Measurements from ENCODE around the gene GTF2H4. TPM values are rescaled to one million over a fixed set of nuclear protein-coding genes. Genes with fewer than 3 reads are reported as not detected.

The GTF2H4 gene
- total and polyA plus RNA-seq, 2 of the 8 experiments (the other 6 are each of a cell fraction or from before 2014, with no cell fraction given): 42.3 to 53.4 TPM

DNA sequence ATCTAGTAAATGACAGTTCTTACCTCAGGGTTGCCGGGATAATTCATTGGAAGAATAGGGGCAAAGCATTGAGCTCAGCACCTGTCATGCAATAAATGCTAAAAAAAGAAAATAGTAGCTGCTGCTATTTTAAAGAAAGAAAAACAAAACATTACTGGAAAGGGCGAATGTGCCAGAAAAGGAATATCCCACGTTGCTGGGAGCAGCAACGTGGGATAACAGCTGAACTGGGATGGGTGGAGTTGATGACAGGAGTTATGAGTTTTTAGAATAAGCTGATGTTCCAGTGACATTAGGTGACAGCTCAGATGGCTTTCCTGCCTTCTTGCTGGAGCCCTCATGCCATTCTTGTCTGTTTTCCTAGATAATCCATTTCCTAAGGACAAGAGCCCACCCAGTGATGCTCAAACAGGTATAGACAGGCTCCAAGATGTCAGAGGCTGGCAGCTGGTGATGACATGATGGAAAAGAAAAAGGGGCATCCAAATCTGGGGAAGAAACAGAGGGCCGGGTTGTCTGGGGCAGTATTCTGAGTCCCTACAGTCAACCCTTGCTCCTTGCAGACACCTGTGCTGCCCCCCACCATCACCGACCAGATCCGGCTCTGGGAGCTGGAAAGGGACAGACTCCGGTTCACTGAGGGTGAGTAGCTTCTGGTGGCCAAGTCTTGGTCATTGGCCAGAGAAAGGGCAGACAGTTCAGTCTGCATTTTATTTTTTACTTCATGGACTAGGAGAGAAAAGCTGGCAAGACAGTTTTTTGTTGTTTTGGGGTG is 4.9 kb downstream of the GTF2H4 start:
- Histone ChIP-seq H3K9ac (replicated peaks in 1 of 4; ENCODE audit: extremely low read depth in 1 of 4, low read depth in 3 of 4, low read length in 3 of 4) (no peak overlapping the region), H4K8ac (ENCODE audit: extremely low read depth, insufficient read depth, low read length) (no peak overlapping the region; the same call in 1 of the 2 replicates), H3K4me3 (ENCODE audit: extremely low read depth in 1 of 4, insufficient read depth in 2 of 4, low read depth in 3 of 4, low read length in 4 of 4) (peak overlapping the region in 1 of 4 experiments; percentile 74; a peak in 2 of 8 replicates), H3K27ac (ENCODE audit: low read depth, low read length) (no peak overlapping the region), H3K4me2 (ENCODE audit: insufficient read depth in 1 of 2, low read depth in 2 of 2, low read length in 2 of 2) (peak overlapping the region in 1 of 2 experiments; percentile 68; a peak in 1 of 4 replicates), H3K79me2 (ENCODE audit: control insufficient read depth in 1 of 2, insufficient read depth in 2 of 2, low read length in 2 of 2) (peaks cover 0 to 13% of the 10 kb centered on the region in 2 experiments; a peak in 2 of 4 replicates), H3K4ac (replicated peaks; ENCODE audit: insufficient read length, low read depth, low read length) (no peak overlapping the region), H3K23ac (ENCODE audit: insufficient read length) (no peak overlapping the region), H3K18ac (ENCODE audit: extremely low read depth, low read length) (no peak overlapping the region), H2BK20ac (ENCODE audit: low read length) (no peak overlapping the region), H2BK15ac (ENCODE audit: low read length) (no peak overlapping the region), H3K79me1 (ENCODE audit: low read depth, low read length) (0 out of 2 replicates have a peak, but pooled peaks cover 2% of the 10 kb centered on the region), H3K9me3 (ENCODE audit: insufficient read depth in 2 of 2, low read depth in 1 of 2, low read length in 1 of 2) (no peaks in the 10 kb centered on the region), H4K5ac (ENCODE audit: insufficient read length, low read depth, low read length) (no peak overlapping the region), H3K14ac (ENCODE audit: insufficient read length) (no peak overlapping the region), H3K27me3 (replicated peaks in 1 of 4; ENCODE audit: control insufficient read depth in 3 of 4, extremely low read depth in 1 of 4, insufficient read depth in 3 of 4, low read length in 3 of 4) (no peaks in the 10 kb centered on the region), H3K56ac (replicated peaks; ENCODE audit: insufficient read length, low read depth, low read length) (no peak overlapping the region), H2BK12ac (ENCODE audit: low read depth, low read length) (peak overlapping the region; percentile 39; the same call in 1 of the 2 replicates), H3K4me1 (replicated peaks in 1 of 4; ENCODE audit: control insufficient read depth in 3 of 4, insufficient read depth in 4 of 4, low read length in 3 of 4) (peaks cover 0 to 18% (median 7%) of the 10 kb centered on the region in 4 experiments; a peak in 5 of 7 replicates), H3K23me2 (ENCODE audit: low read depth, low read length) (peaks cover 10% of the 10 kb centered on the region), H4K20me1 (replicated peaks in 1 of 2; ENCODE audit: control insufficient read depth in 1 of 2, insufficient read depth in 2 of 2, low read length in 2 of 2) (peaks cover 0 to 2% of the 10 kb centered on the region in 2 experiments), H2BK120ac (replicated peaks; ENCODE audit: low read depth, low read length) (no peak overlapping the region), H2BK5ac (ENCODE audit: low read depth, low read length) (0 out of 2 replicates have a peak overlapping the region, but pooled peaks have one; percentile 63), H3K36me3 (ENCODE audit: control insufficient read depth in 2 of 4, insufficient read depth in 4 of 4, low read length in 3 of 4) (peaks cover 6 to 16% (median 9%) of the 10 kb centered on the region in 4 experiments; a peak in 7 of 8 replicates), H2AK5ac (ENCODE audit: low read depth, low read length) (no peak overlapping the region), H4K91ac (replicated peaks; ENCODE audit: insufficient read length, low read length) (no peak overlapping the region), H2AFZ (ENCODE audit: low read length) (no peak overlapping the region)
- FAIRE-seq (no peak), DNase-seq (ENCODE audit: low read depth in 1 of 2, low spot score in 2 of 2) (no peak)
- ChIA-PET POLR2A (ENCODE audit: partially characterized antibody) (interaction anchor here (0.7 to 4.0 kb wide), 19 partner anchors 10 to 629 kb away, joined by 3 to 17 read pairs (median 3); partner anchors contain the start of genes DDR1, DDX39B and FLOT1), CTCF (ENCODE audit: partially characterized antibody) (interaction anchor here (0.6 to 16.0 kb wide), 27 partner anchors 11 to 298 kb away, joined by 3 to 285 read pairs (median 5); partner anchors contain the start of genes DDR1 and MUCL3)
- TF ChIP-seq TBP (IDR thresholded peaks at IDR 0.05; ENCODE audit: low read depth, low read length): no peak
- TF ChIP-seq POLR2A (IDR thresholded peaks at IDR 0.05; ENCODE audit: control extremely low read depth in 1 of 2, low read depth in 2 of 2, low read length in 2 of 2): 0 out of 3 replicates have a peak, but pooled peaks of 1 of the 2 experiments have one; percentile 40
- TF ChIP-seq ATF3 (IDR thresholded peaks at IDR 0.05; ENCODE audit: insufficient read depth, low read depth, low read length): no peak
- TF ChIP-seq TAF7 (optimal IDR thresholded peaks at IDR 0.05; ENCODE audit: borderline replicate concordance, low read depth, low read length): peak; percentile 88
- TF ChIP-seq ASH2L (IDR thresholded peaks at IDR 0.05; ENCODE audit: low read length): no peak
- 83% methylated on average over 8 of the region's 8 CpGs; no CpG with 5 or more reads in 1 of the 2 experiments for WGBS, 2 experiments (ENCODE audit: extremely low coverage in 1 of 2, insufficient coverage in 1 of 2, insufficient read length in 1 of 2, insufficient replicate concordance in 2 of 2, low coverage in 1 of 2, low lambda C conversion rate in 2 of 2, missing lambda C conversion rate in 1 of 2)

Measured in H1 (cell line).